HG03432 (cell line): ENCODE measurements around the gene KLHL40.
A peak's percentile ranks its signal among the peaks of the same experiment; 100 is the strongest.

Source experiments
- ATAC-seq: cut with Tn5 transposase; IDR thresholded peaks from one replicate; pipeline ENCODE4 v1.9.1; 2021; ENCODE audit warnings: mild to moderate bottlenecking, moderate library complexity; ENCODE audit not compliant: unreplicated experiment

KLHL40 gene

DNA sequence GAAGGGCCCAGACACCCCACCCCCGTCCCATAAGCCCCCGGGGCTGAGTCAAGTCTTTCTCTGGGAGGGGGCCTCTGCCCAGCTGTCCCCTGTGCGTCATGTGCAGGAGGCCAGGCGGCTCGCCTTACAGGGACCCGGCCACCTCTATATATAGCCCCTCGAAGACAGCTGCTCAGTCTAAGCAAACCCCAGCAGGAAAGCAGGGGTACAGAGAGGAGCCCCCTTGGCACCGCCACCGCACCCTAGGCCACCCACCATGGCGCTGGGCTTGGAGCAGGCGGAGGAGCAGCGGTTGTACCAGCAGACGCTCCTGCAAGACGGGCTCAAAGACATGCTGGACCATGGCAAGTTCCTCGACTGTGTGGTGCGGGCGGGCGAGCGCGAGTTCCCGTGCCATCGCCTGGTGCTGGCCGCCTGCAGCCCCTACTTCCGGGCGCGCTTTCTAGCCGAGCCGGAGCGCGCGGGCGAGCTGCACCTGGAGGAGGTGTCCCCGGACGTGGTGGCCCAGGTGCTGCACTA lies at the start of gene KLHL40:
Gene KLHL40, plus strand, starts transcription at position 175 of the 519 bp plus-strand sequence. Its CDS starts 82 bp downstream, at position 257.
- ATAC-seq, result no peak

- no peak for ATAC-seq
Measured at GRCh38 chr3:42637001-42637400, 48.3 kb upstream of the KLHL40 start.

DNA sequence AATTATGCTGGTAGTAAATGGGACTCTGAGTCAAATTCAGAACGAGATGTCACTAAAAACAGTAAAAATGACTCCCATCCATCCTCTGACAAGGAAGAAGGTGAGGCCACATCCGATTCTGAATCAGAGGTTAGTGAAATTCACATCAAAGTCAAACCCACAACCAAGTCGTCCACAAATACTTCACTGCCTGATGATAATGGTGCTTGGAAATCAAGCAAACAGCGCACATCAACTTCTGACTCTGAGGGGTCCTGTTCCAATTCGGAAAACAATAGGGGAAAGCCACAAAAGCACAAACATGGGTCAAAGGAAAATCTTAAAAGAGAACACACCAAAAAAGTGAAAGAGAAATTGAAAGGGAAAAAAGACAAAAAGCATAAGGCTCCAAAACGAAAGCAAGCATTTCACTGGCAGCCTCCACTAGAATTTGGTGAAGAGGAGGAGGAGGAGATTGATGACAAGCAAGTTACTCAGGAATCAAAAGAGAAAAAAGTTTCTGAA lies 46.9 kb upstream of the KLHL40 start:
- peak; percentile 47 for ATAC-seq

DNA sequence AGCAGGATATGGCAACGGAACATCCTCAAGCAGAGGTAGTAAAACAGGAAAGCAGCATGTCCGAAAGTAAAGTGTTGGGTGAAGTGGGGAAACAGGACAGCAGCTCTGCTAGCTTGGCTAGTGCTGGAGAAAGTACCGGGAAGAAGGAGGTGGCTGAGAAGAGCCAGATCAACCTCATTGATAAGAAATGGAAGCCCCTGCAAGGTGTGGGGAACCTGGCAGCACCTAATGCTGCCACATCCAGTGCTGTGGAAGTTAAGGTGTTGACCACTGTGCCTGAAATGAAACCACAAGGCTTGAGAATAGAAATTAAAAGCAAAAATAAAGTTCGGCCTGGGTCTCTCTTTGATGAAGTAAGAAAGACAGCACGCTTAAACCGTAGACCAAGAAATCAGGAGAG lies 46.1 kb upstream of the KLHL40 start:
- no peak for ATAC-seq

GRCh38 chr3:42640129-42640528 lies 45.2 kb upstream of the KLHL40 start:
- no peak for ATAC-seq

DNA sequence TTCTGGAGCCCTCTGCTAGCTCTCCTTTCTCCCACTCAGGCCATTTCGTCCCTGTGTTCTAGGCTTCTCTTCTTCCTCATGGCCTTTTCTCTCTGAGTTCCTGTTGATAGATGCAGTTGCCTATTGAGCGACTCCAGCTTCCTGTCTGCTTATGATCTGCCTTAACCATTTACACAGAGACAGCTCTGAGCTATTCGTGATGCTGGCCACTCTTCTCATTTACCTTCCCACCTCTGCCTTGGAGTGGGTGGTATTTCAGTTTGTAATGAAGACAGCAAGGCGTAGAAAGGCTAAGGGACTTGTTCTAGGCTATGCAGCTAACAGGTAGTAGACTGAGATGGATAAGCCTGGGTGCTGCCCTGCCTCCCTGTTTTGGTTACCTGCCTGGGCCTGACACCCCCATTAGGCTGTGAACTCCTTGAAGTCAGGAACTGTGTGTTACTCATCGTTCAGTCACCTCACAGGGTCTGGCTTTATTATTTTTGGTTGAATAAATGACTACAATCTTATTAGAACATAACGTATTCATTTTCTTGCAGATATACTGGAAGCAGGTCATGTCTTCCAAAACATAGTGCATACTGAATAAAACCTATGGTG lies 44.5 kb upstream of the KLHL40 start:
- ATAC-seq, result no peak

DNA sequence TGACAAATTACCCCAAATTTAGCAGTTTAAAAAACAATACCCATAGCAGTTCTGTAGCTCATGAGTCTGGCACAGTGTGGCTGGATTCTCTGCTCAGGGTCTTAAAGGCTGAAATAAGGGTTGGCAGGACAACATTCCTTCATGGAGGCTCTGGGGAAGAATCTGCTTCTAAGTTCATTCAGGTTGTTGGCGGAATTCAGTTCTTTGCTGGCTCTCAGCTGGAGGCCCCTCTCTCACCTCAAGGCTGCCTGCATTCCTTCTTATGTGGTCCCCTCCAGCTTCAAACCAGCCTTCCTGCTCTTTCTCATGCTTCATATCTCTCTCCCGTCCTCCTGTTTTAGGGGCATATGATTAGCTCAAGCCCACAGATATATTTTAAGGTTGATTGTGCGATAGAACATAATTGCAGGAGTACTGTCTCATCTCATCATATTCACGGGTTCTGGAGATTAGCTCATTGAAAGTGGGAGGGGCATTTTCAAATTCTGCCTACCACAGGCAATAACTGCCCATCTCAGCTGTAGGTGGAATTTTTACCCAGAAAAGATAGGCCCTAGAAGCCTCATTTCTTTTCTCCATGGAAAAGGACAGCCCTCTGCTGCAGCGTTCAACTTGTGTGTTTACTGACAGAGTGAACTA lies 37.4 kb upstream of the KLHL40 start:
- no peak for ATAC-seq

DNA sequence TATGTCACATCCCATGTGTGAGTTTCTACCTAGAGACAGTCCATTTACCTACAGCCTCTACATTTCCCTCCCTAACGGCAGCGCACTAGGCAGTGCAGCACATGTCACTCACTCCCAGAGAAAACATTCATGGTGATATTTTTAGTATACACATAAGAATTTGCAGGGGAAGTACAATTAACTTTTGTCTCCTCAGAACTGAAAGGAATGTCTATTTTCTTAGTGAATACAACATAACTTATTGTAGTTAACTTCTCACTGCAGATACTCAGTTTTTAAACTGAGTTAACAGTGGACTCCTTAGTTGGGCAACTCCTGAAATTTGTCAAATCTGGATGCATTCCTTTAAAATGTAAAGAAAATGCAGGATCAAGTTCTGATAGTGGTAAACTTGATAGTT lies 36.3 kb upstream of the KLHL40 start:
- no peak for ATAC-seq

- ATAC-seq, result no peak
Measured at GRCh38 chr3:42649783-42650182, 35.6 kb upstream of the KLHL40 start.

- ATAC-seq, result no peak
Measured at GRCh38 chr3:42651248-42652091, 33.9 kb upstream of the KLHL40 start.

DNA sequence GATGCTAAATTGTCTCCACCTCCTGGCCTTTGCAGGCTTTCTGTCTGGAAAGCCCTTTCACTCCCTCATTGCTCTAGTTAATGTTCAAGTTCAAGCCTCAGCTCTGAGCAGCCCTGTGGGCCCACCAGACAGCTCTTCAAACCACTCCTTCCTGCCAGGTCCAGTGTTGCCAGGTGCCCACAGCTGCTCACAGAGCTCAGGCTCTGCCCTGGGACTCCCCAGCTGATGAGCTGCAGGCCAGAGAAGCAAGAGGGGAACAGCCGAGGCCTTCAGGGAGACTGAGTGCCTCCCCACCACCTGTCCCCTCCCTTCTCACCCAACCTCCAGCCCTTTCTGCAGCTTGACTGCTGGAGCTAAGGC lies 33.1 kb upstream of the KLHL40 start:
- ATAC-seq, result peak; percentile 29

DNA sequence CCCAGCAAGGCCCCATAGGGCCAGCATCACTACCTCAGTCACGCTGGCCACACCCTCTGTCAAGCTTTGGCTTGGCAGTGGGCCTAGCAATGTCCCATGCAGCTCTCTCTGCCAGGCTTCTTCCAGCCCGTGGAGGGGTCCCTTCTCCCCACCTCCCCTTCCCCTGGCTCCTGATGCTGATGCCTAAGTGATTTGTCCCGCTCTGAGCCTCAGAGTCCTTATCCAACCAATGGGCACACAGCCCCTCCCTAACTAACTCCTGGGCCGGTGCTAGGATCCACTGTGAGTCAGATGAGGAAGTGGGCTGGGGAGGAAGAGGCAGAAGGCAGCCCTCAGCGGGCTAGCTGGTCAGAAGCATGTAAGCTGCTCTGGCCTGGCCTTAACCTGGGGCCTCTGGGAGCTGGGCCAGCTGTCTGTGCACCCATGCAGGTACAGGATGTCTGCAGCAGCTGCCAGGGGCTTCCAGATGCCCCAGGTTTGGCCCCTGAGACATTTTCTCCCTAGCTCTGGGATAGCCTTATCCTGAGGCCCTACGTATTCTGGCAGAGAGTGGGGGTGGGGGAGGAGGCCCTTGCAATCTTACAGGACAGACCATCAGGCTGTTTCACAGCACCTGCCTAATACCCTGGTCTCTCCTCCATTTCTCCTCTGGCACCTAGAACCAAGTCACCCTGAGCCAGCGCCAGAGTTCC lies 32.6 kb upstream of the KLHL40 start:
- peak; percentile 78 for ATAC-seq

- no peak for ATAC-seq
Measured at GRCh38 chr3:42653303-42653559, 32.1 kb upstream of the KLHL40 start.

DNA sequence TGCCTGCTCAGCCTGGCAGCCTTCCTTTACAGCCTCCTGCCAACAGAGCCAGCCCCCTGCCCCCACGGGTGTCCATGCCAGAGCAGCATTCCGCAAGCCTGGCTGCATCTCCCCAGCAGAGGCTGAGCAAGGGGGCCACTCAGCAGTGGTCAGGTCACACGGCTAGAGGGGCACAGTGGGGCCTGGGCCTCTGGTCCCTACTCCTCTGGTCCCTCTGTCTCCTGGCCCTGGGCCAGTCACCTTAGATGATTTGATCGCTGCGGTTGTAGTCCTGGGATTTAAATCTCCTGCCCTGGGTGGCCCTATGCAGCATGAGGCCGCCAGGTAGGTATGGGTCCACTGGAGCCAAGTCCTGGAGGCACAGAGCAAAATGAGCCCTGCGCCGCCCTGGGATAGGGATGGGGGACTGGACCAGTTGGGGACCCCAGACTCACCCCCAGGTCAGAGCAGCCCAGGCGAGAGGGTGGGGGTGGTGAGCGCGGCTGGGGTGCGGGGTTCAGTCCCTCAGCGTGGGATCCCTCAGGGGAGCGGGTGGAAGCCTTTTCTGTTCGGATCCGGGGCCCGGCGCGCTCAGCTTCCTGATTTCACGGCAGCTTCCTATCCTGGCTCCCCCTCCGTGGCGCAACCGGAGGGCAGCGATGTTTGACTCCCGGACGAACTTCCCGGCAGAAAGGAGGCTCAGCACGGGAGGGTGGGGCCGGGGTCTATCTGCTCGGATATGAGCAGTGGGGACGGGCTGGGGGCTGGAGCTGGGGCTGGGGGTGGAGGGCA lies 31.6 kb upstream of the KLHL40 start, which contains the start of gene ZBTB47:
Gene ZBTB47, plus strand, starts transcription at position 138 of the 771 bp plus-strand sequence. CDS start 4,659 bp downstream, outside the sequence.
- ATAC-seq, result no peak

DNA sequence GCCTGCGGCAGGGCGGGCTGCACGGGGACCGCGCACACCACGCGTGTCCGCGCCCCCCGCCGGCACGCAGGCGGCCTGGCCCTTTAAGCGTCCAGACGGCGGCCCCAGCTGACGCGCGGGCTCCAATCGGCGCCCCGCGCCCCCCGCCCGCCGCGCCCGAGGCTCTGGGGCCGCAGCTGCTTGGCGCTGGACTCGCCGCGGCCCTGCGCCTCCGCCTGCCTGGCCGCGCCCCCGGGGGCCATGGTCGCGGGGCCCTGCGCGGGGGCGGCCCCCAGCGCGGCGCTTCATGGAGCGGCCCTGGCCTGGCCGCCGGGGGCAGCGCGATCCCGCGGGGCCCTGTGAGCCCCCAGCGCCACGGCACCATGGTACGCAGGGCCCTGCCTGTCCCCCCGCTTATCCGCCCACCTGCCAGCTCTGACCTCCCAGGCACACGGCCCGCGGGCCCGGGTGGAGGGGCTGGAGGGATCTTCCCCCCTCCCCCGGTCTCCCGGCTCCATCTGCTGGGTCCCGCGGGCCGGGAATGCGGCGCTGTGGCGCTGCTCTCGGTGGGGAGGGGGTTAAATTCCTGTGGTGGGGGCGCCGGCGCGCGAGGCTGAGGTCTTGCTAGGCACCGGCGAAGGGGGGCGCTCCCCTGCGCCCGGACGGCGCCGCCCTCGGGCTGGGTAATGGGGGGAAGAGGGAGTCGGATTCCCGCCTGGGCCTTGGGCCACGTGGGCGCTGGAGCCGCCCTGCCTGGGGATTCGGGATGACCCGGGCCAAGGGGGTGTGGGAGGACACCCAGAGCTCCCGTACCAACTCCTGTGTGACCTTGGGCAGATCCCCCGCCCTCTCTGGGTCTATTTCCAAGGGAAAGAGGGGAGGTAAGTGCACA lies 30.8 kb upstream of the KLHL40 start:
- ATAC-seq, result peak; percentile 26

- no peak for ATAC-seq
Measured at GRCh38 chr3:42655331-42655888, 29.9 kb upstream of the KLHL40 start.

DNA sequence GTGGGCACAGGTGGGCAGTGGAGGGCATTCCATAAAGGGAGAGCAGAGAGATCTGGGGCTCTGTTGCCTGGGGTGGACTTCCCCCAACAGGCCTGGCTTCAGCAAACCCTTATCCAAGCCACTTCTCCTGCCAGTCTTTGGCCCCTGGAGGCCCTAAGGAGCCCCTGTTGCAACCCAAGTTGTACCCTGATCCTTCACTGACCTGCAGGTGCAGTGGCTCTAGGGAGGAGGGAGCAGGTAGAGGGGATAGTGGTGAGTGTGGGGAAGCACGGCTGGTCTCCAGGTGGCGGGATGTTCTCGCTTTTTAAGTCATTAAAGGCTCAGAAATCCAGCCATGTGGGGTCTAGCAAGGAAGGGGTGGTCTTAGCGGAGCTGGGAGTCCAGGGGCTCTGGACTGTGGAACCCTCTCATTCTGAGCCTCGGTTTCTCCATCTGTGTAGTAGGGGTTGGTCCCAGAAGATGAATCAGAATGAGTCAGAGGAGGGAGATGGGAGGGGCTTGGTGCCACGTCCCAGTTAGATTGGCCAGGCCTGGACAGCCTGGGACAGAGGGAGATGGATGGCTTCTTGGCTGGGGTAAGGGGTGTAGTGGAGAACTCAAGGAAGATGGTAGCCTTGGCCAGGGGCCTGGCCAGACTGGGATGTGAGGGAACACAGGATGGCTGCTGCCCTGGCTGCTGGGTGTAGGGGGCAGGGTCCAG lies 29.2 kb upstream of the KLHL40 start:
- ATAC-seq, result no peak
